GM12872 (cell line): ENCODE results near the gene PRKCH.

Experiments
- TF ChIP-seq, protein P1 (sequence below): IDR thresholded peaks from 3 replicates; pipeline ENCODE4 v1.5.1; 2011; ENCODE audit warnings: low read depth, mild to moderate bottlenecking, low read length, moderate library complexity; ENCODE audit not compliant: insufficient read depth

Gene PRKCH

DNA sequence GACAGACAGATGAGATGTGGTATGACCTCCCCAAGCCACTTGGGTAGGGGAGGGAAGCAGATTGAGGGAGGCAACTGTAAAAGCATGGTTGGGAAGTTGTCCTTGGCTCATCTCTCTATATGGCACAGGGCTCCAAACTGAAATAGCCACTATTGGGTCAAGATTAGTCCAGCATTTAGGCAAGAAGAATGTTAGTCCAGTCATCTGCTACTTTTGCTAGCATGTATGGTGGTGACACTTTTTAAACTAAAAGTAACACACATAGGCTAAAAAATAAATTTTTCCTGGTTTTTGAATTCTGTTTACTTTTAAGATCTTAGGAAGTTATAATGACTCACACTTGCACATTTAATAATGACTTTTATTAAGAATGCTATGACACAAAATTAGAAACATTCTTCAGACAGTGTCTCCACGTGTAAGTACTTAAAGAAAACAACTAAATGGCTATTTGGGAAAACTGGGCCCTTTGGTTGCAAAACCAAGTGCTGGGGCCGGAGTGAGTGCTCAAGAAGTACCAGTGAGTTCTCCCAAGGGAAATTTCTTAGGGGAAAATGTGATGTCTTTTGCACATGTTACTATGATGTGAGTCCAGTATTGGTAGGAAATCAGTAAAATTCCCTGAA, 194.9 kb downstream of the PRKCH start:
- TF ChIP-seq, protein P1, sequence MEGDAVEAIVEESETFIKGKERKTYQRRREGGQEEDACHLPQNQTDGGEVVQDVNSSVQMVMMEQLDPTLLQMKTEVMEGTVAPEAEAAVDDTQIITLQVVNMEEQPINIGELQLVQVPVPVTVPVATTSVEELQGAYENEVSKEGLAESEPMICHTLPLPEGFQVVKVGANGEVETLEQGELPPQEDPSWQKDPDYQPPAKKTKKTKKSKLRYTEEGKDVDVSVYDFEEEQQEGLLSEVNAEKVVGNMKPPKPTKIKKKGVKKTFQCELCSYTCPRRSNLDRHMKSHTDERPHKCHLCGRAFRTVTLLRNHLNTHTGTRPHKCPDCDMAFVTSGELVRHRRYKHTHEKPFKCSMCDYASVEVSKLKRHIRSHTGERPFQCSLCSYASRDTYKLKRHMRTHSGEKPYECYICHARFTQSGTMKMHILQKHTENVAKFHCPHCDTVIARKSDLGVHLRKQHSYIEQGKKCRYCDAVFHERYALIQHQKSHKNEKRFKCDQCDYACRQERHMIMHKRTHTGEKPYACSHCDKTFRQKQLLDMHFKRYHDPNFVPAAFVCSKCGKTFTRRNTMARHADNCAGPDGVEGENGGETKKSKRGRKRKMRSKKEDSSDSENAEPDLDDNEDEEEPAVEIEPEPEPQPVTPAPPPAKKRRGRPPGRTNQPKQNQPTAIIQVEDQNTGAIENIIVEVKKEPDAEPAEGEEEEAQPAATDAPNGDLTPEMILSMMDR, result no peak

DNA sequence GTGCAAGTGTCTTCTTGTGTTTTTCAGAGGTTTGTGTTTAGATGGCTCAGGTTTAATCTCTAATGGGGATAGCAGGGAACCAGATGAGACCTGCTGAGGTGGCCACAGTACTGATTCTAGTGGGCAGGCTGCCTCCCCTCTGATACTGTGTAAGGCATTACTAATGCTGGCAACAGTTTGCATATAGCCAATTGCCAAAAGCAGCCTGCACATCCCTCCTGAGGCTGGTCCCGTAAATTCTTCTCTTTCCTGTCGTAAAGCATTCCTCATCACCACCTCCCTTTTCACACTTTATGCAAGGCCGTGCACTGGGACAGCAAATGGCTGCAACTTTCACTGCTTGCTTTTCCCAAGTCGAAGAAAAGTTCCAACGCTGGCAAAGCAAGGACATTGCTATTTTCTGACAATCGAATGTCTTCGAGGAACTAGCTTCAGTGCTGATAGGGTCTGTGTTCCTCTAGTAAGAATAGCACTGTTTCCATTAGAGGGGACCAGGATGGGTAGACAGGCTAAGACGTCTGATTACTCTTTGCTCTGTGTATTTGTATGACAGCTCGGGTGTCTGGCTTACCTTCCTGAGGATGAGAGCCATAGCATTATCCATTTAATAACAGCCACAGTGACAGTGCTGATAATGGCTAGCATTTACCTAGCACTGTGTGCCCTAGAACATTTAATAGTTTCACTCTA, 195.7 kb downstream of the PRKCH start:
- TF ChIP-seq, protein P1, result no peak

DNA sequence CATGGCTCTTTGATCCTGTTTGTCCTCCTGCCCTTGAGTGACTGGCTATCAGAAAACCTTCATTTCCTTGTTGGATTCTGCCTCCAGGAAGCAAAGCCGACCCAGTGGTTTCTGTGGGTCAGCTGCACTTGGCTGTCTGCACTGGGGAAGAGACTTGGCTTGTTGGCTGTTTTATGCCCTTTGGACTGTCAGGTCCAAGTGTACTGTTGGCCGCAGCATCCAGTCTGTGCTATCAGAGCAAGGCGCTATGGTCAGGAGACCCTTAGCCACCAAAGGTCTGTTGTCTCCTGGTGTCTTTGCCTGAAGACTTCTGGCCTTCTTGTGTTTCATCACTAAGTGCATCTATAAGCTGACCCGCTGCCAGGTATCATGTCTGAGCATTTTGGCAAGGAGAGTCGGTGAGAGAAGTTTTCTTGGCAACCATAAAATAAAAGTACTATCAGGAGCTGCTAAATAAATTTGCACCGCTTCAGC, 196.6 kb downstream of the PRKCH start:
- TF ChIP-seq, protein P1, result no peak

DNA sequence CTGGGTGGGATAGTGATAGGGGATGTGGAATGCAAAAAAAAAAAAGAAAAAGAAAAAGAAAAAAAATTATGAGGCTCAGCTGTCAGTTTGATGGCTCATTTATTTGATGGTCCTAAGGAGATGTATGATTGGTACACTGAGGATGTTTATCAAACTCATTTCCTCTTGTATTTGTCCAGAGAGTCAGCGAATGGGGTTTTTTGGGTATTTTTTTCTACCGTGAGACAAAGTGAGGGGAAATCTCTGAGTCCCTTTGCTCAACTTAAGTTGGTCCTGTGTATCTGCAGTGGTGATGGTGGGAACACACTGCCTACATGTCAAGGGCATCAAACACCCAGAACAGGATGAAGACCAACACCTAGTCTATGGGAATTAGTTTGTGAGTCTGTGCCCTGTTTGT, 197.0 kb downstream of the PRKCH start:
- TF ChIP-seq, protein P1, result no peak

DNA sequence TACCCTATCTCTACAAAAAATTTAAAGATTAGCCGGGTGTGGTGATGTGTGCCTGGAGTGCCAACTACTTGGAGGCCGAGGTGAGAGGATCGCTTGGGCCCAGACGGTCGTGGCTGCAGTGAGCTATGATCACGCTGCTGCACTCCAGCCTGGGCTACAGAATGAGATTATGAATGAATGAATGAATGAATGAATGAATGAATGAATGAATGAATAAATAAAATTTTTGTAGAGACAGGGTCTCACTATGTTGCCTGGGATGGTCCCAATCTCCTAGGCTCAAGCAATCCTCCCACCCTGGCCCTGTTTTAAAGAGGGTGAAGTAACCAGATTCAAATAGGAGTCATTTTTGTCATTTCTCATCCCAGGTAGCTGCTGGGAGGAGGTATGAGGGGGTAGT, 197.7 kb downstream of the PRKCH start:
- TF ChIP-seq, protein P1, result no peak

DNA sequence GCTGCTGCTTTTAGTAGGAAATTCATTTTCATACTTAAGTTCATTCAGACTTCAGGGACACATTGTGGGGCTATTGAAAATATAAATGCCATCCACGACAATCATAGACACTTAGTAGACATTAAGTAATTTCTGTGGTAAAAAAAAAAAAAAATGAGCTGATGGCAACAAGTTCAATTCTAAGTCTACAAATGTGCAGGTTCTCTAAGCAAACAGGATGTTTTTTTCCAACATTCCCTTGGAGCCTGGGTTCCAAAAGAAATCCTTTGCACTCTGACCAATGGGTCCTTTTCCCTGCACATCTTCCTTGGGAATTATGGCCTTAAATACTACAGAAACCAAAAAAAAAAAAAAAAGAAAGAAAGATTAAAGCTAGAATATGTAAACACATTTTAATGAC, 198.4 kb downstream of the PRKCH start:
- TF ChIP-seq, protein P1, result no peak

DNA sequence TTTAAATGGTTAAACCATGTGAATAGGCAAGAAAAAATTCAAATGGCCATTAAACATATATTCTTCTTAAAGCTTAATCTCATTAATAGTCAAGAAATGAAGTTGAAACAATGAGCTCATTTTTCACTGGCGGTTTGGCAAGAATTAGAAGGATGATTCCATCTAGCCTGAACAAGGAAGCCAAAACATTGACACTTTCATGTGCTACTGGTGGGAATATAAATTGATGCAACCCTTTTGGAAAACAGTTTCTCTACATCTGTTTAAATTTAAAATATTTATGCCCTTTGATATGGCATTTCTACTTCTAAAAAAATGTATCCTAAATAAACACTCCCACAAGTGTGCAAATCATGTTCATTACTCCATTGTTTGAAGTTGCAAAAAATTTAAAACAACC, 199.2 kb downstream of the PRKCH start:
- TF ChIP-seq, protein P1, result no peak
